Fibroblast of peridontal ligament (primary cell): ENCODE measurements around the gene AMIGO1.

Experiments
- DNase-seq: peaks from one replicate; pipeline ENCODE4 v3.0.0-alpha.2; 2010; ENCODE audit errors: extremely low read depth

Gene AMIGO1

DNA sequence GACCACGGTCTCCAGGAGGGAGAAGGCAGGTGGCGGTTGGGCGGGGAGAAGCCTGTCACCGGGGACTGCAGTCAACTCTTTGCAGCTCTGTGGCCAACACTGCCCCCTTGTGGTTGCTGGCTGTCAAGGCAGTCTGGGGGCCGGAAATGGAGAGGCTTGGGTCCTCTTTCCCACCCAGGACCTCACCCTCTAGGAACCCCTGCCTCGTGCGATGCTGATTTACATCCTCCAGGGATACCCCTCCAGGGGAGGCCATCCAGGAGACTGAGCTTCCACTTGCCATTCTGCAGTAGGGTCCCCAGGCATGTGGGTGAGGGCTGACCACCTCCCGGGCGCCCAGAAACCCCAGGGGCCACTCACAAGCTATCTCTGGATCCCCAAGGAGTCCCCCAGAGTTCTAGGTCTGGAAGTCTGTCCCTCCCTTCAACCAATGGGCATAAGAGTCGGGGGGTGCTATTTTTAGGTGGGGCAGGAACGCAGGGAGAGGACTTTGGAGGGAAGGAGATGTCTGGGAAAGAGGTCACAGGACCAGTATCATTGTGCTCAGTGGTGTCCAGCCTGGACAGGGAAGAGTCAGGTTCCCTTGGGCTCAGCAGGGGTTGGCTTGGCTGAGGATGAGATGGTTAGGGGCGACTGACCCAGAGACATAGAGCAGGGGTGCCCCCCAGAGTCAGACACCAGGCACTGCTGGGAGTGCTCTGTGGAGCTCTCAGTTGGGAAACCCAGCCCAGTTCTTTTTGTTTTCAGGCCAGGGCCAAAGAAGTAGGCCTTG lies 23.0 kb upstream of the AMIGO1 start:
- peak; percentile 72 for DNase-seq

DNA sequence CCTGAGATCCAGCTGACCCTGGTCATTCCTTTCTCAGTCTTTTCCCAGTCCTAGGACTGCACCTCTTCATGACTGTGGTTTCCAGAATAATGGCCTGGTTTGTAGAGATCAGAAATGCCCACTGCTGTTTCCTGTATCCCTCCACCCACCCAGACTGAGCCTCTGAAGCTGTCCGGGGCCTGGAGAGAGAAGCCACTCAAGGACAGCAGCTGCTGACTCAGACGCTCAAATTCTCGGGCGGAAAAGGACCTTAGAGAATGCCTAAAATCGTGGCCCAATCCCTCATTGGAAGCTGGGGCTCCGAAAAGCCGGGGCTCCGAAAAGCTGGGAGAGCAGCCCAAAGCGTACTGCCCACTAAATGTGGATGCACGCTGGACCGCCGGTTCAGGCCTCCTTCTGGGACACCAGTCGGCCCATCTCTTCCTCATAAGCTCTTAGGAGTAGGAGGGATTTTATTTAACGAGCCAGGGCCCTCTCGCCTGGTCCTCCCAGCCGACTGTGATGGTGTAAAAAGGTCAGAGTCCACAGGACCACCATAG lies 22.4 kb upstream of the AMIGO1 start:
- no peak for DNase-seq

DNA sequence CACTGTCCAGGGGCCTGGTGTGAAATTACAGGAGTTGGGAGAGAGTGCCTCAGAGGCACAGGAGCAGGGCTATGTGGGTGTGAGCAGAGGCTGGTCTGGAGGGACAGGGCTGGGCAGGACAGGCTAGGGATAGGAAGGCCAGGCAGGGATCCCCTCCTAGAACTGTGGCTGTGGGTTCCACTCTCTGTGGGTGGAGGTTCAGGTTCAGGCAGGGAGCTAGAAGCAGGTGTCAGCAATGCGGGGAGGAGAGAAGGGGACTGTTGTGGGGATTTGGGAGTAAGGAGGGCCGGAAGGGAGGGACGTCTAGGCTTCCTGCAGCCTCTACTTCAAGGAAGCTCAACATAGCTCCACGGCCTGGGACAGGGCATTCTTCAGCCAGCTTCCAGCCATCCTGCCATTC lies 21.9 kb upstream of the AMIGO1 start:
- no peak for DNase-seq

DNA sequence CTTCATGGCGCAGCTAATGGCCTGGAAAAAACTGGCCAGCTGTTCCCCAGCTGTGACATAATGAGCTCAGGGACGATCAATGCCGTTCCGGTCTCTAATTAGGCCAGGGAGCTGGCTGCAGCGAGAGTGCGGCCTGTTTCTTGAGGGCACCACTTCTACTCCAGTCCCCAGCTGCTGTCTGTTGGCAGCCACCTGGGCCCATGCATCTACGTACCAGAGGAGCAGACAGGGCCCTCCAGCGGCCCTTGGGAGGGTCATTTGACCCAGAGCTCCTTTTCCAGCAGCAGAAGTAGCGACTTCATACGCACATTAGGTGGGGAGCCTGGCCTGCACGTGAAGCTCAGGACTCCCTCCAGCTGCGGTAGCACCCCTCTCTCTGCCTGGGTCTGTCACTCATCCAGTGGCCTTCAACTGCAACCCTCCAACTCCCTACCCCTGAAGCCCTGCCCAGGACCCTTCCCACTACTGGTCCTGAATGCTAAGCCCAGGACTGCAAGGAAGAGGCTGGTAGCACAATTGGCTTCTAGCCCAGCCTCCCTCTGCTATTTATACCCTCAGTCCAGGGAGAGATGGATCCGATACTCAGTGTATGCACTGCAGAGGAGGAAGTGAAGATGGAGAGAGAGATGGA lies 21.0 kb upstream of the AMIGO1 start:
- DNase-seq, result no peak

DNA sequence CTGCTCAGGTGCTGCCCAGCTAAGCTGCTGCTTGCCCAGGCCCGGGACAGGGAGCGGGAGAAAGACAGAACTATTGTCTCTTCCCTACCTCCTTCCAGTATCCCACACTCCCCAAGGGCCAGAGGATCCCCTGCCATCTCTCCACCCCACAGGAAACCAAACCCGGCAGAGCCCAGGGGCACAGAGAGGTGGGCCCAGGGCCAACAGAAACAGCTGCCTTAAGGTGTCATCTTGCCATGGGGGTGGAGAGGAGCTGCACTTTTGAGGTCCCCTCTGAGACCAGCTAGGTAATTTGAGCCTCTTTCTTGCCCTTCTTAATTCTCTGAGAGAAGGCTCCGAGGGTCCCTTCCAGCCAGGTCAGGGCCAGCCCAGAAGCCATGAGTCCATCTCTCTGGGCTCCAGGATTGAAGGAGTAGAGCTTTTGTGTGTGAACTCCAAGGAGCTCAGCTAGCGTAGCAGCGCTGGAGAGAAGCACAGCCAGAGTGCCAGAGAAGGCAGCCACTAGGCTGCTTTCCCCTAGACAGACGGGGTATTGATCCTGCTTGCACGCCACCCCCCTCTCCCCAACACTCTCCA lies 20.4 kb upstream of the AMIGO1 start:
- DNase-seq, result no peak

DNA sequence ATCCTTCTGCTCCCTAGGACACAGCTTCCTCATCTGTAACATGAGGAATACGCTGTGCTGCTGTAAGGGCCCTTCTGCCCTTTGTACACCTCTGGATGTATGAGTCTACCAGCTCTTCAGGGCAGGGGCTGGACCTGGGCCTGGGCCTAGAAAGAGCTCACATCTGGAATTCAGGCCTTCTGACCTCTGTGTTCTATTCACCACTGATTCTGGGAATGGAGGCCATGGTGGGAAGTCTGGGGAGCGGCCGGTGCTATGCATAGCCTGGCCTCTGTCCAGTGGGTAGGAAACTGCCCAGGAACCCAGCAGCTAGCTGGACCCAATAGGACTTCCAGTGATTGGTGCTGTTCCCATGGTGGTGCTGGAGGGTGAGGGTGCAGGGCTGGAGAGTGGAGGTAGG lies 19.2 kb upstream of the AMIGO1 start:
- no peak for DNase-seq

DNA sequence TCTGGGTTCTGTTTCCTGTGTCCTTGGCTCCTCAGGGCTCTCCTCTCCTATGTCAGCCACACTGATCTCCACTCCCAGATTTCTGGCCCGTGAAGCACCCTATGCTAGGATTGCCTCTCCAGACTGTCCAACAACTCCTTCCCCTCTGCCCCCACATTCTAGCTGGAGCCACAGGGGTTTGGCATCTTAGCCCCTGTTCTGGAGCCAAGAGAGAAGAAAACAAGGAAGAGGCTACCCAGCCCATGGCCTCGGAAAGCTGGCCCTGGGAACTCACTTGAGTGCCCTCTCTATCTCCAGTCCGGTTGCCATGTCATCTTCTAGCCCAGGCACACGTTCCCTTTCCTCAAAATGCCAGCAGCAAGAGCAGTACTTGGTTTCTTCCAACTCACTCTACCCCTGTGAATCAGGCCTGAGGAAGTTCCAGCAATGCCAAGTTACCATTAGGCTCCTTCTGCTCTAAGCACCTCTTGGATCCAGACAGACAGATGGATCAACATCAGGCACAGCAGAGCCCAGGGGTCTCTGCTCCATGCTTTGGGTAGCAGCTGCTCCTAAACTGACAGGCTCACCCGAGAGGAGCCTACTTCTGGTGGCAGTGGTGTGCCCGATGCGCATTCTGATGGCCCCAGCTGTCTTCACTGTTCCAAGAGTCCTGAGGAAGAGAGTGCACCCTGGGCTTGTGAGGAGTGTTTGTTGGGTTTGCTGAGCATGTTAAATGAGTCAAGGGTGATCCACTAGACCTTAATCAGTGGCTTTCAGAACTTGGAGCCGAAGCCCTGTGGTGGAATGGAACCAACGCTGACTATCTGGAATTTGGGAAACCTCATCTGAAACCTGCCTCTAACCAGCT lies 18.5 kb upstream of the AMIGO1 start:
- DNase-seq, result no peak

DNA sequence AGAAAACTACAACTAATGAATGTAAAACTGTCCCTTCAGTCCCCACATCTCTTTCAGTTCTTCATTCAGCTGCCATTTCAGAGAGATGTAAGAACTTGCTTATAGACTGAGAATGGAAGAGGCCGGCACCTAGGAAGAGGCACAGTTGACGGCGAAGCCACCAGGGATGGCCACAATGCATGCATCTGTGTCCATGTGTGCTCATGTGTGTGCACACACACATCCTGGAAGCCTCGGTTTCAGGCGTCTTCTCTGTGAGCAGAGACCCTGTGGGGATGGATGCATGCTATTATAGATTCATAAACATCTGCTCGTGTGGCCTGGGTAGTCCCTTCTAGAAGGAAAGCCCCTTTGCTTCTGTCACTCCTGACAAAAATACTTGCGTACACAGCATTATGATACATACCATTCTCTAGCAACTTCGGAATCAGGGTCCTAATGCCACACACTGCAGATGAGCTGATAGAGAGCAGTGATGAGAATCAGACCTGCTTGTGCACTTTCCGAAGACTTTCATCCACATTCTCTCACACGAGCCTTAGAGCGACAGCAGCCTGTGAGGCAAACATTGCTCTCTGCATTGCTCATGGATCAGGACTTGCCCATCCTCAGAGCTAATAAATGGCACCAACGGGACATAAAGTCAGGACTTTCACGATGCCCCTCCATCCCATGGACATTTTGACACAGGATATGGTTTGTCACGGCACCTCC lies 17.7 kb upstream of the AMIGO1 start:
- DNase-seq, result no peak

DNA sequence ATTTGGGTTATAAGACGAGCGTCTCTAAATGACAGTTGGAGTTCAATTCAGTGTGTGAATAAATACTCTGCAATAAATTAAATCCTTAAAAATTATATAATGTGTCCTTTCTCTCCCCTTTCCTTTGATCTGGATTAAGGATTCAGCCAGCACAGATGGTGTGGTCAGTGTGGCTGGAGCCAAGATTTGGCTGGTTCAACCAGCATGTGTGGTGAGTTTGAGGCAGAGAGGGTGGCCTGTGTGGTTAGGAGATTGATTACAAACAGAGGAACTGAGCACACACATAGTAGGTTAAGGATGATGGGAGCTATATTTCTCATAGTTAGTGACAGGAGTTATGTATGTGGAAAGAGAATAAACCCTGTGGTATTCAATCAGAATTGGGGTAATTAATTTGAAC lies 14.2 kb upstream of the AMIGO1 start:
- peak; percentile 46 for DNase-seq

DNA sequence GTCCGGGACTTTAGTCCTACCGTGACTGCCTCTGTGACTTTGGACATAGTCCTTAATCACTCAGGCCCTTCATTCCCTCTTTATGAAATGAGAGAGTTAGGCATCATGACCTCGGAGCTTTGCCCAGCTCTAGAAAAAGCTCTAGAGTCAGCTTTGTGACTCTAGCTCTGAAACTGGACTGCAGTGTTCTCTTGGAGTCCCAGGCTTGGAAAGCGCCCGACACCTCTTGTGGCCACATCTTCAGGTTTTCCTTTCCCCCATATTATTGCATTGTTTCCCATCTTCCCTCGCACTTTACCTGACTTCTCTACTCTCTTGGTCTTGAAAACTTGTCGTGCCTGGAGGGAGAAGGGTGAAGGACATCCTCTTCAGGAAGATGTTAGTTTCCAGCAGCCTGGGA lies 12.5 kb upstream of the AMIGO1 start:
- no peak for DNase-seq

DNA sequence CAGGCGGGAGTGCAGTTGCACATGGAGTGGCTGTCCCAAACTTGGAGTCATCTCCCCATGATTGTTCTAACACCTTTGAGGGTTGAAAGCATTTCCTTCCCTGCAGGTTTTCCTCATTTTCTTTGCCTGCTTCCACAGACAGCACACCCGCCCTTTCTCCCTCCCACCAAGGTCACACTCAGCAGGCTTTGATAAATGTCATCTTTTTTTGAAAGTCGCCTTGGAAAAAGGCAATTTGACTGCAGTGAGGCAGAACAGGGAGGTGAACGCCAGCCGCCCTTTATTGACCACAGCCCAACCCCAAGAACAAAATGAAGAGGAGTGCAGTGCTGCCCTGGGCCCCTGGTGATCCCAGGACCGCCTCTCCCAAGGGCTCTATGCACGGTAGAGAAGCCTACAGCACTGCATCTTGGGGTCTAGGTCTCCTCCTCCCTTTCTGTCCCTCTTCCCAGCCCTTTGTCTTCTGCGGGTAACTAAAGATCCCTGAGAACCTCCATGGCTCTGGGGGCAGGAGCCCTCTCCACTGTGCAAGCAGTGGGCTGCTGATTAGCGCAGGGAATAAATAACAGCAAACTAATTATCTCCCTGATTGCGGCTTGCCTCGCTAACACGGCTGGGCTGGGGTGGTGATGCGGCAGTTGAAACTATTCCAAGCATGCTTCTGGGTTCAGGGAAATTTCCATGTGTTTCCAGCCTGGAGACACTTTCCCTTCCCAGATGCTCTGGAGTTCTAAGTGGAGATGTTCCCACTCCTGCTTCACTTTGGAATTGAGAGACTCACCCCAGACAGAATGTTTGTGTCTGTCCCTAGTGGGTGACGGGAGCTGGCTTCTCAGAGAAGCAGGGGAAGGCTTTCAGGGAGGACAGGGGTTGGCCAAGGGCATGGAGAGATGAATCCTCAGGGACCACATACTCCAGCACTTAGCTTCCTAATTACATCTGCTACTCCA lies 11.8 kb upstream of the AMIGO1 start:
- DNase-seq, result peak; percentile 20

DNA sequence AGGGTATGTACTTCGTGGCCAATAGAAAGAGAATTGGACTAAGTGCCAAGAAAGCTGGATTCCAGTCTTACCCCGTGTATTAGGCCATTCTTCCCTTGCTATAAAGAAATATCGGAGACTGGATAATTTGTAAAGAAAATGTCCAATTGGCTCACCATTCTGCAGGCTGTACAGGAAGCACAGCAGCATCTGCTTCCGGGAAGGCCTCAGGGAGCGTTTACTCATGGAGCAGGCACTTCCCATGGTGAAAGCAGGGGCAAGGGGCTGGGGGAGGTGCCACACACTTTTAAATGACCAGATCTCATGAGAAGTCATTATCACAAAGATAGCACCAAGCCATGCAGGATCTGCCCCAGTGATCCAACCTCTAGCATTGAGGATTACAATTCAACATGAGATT lies 7.8 kb upstream of the AMIGO1 start:
- no peak for DNase-seq

DNA sequence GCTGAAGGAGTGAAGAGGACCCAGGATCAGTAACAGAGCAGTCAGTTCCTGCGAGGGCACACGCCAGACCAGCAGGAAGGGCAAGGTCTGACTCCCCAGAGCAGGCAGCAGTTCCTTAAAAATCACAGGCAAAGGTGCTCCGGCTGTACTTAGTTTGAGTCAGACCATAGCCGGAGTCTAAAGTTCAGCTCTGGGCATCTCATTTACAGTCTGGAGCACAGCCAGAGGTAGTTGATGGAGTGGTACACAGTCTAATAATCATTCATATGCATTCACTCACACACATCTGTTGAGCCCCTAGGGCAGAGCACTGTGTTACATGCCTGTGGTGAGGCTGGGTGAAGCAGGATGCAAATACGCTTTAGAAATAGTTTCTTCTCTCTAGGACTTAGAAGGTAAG lies 7.3 kb upstream of the AMIGO1 start:
- no peak for DNase-seq

DNA sequence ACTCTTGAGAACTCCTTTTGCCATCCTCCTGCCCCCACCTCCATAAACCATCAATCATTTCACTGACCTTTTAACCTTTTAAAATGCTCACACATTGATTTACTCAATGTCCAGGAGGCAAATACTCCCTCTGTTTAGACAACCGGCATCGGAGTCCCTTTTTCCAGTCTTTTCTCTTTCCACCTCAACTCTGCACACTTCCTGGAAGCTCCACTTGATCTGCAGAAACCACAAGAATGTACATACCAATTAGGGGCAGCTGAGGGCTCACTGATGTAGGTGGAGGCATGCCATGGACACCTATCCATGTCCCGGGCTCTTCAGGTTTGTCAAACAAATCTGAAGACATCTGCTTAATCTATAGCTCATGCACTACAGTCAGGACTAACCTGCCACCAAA lies 5.3 kb upstream of the AMIGO1 start:
- no peak for DNase-seq

DNA sequence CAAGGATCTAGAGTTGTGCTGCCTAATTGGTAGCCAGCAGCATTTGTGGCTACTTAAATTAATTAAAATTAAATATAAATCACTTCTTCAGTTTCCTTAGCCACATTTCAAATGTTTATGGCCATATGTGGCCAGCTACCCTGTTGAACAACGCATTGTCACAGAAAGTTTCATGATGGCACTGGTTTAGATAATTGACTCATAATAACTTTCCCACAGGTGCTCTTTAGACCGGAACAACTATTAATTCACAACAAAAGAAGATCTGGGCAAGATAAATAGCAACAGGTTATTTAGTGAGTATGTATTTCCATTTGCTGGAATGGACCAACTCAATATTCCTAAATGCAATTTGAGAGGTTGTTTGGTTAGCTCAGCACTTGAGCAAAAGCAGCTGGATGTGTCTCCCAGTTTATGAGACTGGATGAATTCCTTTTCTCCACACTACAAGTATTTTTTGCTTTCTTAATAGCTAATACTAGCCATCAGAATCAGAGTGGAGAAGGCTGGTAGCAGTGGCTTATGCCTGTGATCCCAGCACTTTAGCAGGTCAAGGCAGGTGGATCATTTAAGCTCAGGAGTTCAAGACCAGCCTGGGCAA lies 3.7 kb upstream of the AMIGO1 start:
- DNase-seq, result no peak

DNA sequence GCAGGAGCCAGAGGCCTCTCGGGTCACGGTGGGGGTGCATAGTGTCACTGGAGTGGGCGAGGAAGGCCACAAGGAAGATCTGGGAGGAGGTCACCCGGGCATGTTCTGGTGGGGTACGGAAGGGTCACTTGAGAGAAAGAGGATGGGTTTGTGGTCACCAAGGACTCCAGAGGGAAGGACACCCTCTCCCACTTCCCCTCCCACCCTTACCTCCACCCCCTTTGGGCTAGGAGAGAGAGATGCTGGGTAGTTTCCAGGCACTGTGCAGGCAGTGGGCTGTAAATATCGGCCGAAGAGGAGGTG lies 703 bp downstream of the AMIGO1 start:
- no peak for DNase-seq

DNA sequence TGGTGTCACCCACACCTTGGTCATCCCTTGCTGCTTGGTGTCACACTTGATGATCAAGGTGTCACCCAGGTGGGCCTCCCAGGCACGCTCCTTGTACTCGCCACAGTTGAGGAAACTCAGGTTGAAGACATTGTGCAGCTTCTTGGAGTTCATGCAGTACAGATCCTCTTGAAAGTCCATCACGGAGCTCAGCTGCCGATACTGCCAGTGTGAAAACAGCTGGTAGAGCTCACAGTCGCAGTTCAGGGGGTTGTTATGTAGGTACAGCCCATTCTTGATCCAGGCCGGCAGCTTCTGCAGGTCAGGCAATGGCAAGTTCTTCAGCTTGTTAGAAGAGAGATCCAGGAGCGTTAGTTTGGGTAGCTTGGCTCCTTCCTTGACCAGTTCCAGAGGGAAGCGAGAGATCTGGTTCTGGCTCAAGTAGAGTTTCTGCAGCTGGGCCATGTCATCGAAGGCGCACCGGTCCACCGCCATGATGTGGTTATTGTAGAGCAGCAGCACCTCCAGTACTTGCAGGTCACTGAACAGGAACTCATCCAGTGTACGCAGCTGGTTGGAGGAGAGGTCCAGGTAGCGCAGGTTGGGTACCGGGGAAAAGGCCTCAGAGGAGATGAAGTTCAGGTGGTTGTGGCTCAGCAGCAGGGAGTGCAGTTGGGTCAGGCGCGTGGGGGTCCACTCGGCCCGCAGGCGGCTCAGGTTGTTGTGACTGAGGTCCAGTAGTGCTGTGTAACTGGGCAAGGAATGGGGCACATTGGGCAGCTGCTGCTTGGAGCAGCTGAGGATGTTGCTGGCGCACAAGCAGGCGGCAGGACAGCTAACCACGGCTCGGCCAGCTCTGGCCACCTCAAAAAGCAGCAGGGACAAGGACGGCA lies 1.3 kb downstream of the AMIGO1 start:
- DNase-seq, result no peak

DNA sequence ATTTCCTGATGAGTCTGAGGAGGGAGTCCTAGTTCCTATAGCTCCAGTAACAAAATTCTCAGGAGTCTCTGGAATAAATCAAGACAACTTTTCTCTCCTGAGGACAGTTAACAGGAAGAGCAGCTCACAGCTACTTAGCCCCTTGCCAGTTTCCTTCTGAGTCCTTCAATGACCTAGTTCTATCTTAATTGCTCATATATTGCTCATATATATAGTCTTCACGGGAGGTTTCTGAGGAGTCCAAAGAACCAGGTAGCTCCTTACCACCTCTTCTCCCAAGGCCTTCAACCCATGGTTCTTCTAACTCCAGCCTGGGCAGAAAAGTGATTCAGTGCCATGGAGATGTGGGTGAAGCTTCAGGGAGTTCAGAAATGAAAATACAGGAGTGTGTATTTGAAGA lies 4.6 kb downstream of the AMIGO1 start:
- DNase-seq, result no peak

DNA sequence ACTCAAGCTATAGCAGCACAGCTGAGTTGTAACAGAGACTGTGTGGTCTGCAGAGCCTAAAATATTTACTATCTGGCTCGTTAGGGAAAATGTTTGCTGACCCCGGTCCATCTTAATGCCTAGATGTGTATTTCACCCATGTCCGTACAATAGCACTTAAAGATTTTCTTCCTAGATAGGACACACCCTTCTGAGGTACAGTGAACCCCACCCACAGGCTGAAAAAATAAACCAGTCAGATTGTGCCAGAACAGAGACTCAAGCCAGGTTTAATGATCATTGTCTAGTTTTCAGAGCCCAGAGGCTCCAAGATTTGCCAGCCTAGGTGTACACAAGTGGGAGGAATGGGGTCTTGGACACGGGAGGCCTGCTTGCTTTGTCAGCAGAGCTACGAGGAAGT lies 5.6 kb downstream of the AMIGO1 start:
- no peak for DNase-seq
